H1 (cell line): ENCODE results near the gene KIF26B. TPM values are rescaled to one million over a fixed set of nuclear protein-coding genes. Genes with fewer than 3 reads are reported as not detected.

ENCODE experiments used
- CREB1 ChIP-seq: IDR thresholded peaks from 2 replicates; pipeline ENCODE4 v1.6.1; 2012; ENCODE audit warnings: inconsistent platforms
- RBBP5 ChIP-seq: IDR thresholded peaks from 2 replicates; pipeline ENCODE4 v1.7.1; 2012; ENCODE audit warnings: low read depth, mild to moderate bottlenecking, inconsistent platforms, low read length, moderate library complexity, borderline replicate concordance
- RNF2 ChIP-seq: fragments of 200-900, 300-1000 bp; sonication (generic); IDR thresholded peaks from 2 replicates; pipeline ENCODE4 v1.7.1; 2016; ENCODE audit warnings: borderline replicate concordance, low read depth, mild to moderate bottlenecking, antibody characterized with exemption, low read length; ENCODE audit not compliant: poor library complexity, severe bottlenecking; ENCODE audit errors: missing control alignments
- RXRA ChIP-seq: IDR thresholded peaks from 2 replicates; pipeline ENCODE4 v1.6.1; 2011; ENCODE audit warnings: low read depth, mild to moderate bottlenecking, low read length, moderate library complexity; ENCODE audit not compliant: insufficient read depth
- SP1 ChIP-seq: IDR thresholded peaks from 2 replicates; pipeline ENCODE4 v1.6.1; 2011; ENCODE audit warnings: low read depth, low read length
- SP2 ChIP-seq: IDR thresholded peaks from 2 replicates; pipeline ENCODE4 v1.6.1; 2012; ENCODE audit warnings: mild to moderate bottlenecking, low read length, inconsistent platforms
- TAF7 ChIP-seq: optimal IDR thresholded peaks from 2 replicates; pipeline ENCODE3; 2011; ENCODE audit warnings: low read depth, mild to moderate bottlenecking, inconsistent platforms, low read length, moderate library complexity, borderline replicate concordance
- polyA plus RNA-seq, 7 experiments: library from polyadenylated mRNA; depleted of rRNA in 3 of 7; stranded (reverse) in 5 of 7; unstranded in 2 of 7; fragments of >200 nt in 5 of 7; fragments of 200-250 nt in 2 of 7; gene quantifications; 1 replicate in 5 of 7; 2 replicates in 1 of 7; 4 replicates in 1 of 7; pipeline versions ENCODE4 v1.2.1 to v1.2.3, GENCODE V29; 2011 to 2013; ENCODE audit warnings: missing spikeins in 2 of 7, mixed read lengths in 2 of 7
- total RNA-seq: library from RNA; stranded (reverse); fragmentation: NEBNext Ultra II Directional; extraction: Animal tissue kit (Norgen Biotek cat#: 25700); gene quantifications from 2 replicates; pipeline ENCODE4 v1.2.1, GENCODE V29; 2021

The KIF26B gene
- total and polyA plus RNA-seq, 2 of the 8 experiments (the other 6 are each of a cell fraction or from before 2014, with no cell fraction given): 0.06 to 0.28 TPM

DNA sequence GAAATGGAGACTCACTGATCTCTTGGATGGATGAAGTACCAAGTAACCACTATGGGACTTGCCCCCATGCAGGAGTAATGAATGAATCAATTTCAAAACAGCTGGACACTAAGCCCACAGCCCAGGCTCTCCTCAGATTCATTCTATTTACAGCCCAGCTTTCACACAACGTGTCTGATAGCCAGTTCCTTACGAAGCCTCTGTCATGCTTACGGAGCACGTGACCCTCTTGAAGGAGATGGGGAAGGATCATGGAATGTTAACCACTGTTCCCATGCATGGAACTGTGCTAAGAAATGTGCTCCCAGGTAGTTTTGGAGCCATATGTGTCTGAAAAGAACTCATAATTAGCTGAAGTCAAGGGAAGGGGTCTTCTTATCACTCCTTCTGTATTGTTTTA is 124.1 kb downstream of the KIF26B start (continued):
- TF ChIP-seq RBBP5 (no peak), SP2 (no peak), SP1 (no peak), TAF7 (no peak), RXRA (no peak), RNF2 (no peak), CREB1 (no peak)
